GM21423 (cell line): ENCODE results near the gene PANK1.

Experiments
- ATAC-seq: cut with Tn5 transposase; IDR thresholded peaks from one replicate; pipeline ENCODE4 v1.9.1; 2021; ENCODE audit warnings: mild to moderate bottlenecking, moderate library complexity; ENCODE audit not compliant: unreplicated experiment

The PANK1 gene

DNA sequence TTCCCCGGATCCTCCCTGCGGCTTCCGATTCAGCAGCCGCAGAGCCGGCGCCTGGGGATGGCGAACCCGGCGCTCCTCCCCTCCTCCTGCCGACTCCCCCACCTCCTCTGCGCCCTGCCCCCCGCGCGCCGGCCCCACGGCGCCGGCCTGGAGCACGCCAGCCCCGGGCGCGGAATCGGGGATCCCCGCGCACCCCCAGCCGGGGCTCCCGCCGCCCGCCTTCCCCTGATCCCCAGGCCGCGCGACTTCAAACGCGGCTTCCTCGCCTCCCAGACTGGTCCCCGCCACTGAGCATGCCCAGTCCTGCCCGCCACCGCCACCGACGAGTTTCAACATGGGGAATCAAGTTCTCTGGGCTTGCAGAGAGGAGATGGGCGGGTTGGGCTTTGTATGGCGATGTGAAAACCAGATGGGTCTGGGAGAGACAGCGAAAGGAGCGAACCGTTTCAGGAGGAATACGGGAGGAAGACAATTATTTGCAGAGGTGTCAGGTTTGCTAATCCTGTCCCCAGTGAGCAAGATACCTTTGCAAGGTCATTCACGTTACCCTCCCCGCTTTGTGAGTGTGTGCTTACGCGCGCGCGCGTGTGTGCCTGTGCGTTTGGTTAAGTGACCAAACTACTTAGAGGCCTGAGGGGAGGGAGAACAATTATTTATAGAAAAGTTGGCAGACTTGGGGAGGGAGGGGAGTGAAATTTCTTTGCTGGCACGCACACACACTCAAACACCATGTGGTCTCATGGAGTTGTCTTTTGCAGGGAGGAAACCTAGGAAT, at the start of gene PANK1:
PANK1 (minus strand) TSS at position 276 of the 775 bp plus-strand sequence. CDS start 351 bp downstream, outside the sequence.
- ATAC-seq: peak; percentile 34

DNA sequence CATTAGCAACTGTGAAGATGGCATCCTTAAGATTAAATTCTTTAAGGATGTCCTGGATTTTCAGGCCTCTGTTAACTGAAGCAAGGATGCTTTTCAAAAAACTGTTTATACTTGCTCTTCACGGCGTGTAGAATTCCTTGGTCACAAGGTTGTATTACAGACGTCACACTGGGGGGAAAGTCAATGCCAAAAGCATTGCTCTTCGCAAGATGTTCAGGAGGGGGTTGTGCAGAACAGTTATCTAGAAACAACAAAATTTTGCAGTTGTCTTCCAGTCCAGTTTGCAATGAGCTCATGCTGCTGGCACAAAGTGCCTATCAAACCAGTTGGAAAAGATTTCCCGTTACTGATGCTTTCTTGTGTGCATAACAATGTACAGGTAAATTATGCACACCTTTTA, 48.1 kb upstream of the PANK1 start:
- ATAC-seq: no peak

DNA sequence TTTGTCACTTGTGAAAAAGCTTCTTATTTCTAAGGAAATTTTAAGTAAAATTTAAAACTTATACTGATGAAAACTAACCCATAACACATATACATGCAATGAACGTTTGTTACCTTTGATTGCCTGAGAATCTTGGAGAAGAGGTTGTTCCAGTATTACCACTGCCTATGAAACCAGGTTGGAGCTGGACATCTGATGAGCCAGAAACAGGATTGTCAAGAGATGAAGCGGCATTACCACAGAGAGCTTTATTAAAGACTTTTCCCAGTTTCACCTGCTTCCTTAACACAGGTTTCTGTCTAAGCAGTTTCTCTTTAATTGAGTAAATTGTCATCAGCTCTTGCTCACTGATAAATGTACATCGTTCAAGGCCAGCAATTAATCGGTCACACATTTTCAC, 47.4 kb upstream of the PANK1 start:
- ATAC-seq: no peak

DNA sequence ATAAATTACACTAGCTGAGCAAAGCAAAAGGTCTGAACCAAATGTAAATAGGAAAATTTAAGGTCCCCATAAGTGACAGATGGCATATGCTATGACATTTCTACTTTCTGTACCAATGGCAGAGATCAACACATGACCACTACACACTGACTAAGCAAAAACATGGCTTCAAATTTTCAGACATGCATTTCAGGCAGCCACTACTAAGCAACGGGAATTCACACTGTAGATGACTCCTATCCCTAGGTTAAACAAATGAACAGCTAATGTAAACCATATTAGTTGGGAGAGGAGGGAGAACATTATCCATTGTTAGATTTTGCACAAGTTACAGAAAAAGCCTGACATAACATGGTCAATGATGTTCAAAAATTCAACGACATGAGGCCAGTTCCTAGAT, 45.0 kb upstream of the PANK1 start:
- ATAC-seq: no peak

DNA sequence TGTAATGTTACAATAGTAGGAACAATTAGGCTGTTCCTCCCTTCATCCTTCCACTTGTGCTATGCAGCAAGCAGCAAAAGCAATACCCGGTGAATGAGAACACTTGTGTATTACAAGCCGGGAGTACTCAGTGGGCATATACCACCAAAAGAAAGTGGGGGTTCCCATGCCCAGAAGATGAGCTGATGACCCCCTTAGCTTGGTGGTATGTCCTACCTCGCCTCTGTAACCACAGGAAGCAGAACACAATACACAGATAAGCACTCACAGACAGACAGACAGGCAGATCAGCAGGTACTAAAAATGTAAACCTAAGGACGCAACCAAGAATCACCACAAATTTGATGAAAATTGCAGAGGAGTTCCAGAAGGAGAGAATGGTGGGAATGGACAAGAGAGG, 40.9 kb upstream of the PANK1 start:
- no peak for ATAC-seq

DNA sequence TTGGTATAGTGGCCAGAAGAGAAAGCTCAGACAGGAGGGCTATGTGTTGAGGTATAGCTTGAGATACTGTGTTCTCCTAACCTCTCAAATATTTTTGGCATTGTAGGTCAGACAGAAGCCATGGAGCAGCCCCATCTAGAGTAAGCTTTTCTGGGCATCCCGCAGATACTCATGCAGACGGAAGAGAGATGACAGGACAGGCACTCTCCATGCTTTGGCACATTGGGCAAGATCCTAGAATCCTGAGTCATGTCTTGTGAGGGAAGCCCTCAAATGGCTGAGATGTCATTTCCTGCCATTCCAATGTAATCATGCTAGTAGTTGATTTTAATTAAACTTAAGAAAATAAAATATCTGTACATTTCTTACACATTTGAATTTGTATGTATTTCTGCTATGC, 39.6 kb upstream of the PANK1 start:
- no peak for ATAC-seq

DNA sequence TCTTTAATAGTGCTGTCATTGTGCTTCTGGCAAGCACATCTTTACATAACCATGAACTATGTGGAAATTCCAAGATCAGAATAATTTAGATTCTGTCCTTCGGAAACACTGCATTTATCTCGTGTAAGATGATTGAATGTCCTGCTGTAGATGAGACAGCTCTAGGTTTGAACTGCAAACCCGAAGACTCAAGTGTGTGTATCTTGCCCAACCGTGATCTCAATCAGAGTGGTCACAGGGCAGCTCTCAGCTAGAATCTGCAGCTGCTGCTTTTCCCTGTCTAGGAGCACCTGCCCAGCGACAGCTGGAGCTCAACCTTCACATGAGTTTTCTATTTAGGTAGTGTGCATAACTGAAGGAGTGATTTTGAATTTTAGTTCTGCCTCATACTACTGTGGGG, 38.8 kb upstream of the PANK1 start:
- no peak for ATAC-seq

DNA sequence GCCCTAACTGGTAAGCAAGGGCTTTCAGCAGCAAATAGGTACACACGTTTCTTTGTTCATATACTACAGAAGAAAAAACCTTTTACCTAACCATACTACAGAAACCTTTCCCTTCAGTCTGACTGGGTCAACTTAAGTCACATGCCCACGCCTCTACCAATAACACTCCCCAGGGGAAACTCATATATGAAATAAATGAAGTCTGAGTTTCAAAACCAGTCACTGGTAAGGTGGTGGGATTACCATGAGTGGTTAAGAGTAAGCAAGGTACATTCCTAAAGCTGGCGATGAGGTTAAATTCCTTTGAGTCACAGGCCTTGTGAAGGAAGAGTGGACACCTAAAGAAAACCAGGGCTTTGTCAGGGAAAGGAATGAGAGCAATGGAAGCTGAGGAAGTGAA, 34.9 kb upstream of the PANK1 start:
- no peak for ATAC-seq

DNA sequence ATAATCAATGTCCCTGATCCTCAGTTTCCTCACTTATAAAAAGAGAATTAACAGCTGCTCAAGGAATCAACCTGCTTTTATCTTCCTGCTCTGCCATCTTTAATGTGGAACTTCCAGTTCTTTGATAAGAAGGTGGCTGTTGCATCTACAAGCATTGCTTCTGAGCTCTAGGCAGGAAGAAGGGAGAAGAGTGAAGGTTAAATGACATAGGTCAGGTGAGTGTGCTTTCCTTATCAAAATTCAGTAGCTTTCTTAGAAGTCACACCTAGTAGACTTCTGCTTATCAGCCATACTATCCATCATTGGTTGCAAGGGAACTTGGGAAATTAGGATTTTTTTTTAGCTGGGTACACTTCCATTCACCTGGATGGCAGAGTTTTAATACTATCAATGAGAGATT, 32.3 kb upstream of the PANK1 start:
- ATAC-seq: no peak

DNA sequence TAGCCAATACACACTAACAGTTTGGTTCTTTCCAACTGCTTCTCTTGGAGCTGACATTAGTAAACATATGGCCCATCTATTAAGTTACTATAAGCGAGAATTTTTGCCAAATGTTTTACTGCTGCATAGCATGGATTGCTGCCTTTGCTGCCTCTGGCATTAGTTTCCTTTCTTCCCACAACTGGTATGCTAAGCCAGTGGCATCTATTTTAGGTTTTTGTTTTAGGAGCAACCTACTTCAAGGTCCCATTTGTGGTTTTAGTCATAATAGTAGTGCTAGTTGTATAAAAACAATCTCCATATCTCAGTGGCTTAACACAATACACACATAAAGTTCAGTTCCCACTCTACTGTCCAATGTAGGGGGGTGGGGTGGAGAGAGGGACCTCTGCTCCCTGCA, 25.9 kb upstream of the PANK1 start:
- no peak for ATAC-seq

DNA sequence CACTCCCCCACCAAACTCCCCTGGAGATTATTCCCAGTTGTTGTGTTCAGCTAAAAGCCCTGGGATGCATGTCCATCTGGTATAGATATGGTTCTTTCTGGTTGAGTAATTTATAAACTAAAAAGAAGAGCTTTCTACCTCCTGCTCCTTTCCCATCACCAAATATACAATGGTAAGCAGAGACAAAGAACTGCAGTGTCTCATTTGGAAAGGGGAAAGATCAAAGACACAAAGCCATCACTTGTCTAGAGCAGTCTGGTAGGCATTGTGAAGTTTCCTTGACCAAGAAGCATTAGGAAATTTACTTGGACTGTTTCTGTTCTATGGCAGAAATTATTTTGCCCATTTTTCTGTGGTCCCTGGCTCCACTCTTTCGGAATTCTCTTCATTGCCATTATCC, 24.9 kb upstream of the PANK1 start:
- ATAC-seq: no peak

DNA sequence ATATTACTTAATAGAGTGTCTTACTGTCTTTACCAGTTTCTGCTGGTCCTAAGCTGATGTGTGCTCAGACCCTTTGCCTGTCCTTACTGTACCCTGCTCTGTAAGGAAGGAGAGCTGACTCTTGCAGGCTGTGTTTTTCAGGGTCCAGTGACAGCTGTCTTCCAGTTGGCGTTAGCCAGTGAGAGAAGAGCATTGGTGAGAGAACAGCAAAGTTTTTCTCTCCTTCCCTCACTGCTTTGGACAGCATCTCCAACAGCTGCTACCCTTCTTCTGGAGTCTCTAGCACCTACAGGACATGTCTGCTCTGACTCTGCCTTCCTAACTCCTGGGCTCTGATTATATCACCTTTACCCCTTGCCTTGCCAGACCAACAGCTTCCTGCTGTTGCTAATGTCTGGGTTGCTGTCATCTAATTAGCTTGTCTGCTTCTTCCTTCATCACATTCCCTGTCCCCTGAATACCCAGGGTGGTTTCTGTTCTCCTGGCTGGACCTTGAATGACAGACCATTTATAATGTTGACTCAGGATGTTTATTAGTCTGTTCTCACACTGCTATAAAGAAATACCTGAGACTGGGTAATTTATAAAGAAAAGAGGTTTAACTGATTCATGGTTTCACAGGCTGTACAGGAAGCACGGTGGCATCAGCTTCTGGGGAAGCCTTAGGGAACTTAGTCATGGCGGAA, 23.5 kb upstream of the PANK1 start:
- ATAC-seq: no peak

DNA sequence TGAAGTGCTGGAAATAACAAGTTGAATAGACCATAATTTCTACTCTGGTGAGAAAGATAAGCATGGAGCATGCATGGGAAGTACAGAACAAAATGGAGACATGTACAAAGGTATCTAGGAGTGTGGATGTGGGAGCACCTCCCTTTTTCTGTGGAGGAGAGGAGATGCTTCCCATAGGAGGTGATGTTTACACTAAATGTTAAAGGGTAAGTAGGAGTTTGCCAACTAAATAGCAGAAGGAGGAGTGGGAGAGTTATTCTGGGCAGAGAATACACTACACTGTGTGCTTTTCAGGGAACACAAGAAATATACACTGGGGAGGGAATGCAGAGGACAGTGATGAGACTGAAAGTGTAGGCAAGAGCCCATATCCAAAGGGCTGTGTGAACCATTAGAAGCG, 21.1 kb upstream of the PANK1 start:
- no peak for ATAC-seq

DNA sequence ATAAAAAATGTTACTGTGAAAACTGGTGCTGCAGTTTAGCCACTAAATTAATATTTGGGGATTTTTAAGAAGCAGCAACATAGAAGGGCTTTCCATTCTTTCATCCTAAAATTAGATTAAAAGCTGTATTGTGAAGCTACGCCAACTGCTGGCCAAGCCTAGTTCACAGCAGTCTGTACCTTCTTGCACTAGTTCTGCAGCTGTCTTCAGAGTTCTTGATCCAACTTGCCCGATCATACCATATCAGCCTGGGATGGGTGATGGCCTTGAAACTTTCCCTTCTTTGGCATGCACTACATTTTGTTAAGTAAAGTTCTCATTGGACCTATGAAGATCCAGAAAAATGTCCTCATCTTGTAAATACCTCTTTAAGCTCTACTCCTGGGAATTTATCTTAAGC, 20.3 kb upstream of the PANK1 start:
- no peak for ATAC-seq

DNA sequence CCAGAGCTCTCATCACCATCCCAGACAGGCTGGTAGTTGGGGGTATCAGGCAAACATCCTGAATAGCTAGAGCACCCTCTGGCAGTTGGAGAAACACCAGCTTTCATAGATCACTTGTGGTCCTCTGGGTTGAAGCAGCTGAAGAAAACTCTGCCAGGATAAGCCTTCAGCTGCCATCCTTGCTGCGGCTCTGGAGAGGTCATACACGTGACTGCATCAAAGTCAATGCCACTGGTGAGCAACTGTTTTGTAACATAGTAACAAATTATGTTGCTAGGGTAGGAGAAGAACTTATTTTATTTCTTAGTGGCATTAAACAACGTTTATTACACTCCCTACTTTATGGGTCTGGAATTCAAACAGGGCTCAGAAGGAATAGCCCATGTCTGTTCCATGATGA, 19.2 kb upstream of the PANK1 start:
- ATAC-seq: no peak

DNA sequence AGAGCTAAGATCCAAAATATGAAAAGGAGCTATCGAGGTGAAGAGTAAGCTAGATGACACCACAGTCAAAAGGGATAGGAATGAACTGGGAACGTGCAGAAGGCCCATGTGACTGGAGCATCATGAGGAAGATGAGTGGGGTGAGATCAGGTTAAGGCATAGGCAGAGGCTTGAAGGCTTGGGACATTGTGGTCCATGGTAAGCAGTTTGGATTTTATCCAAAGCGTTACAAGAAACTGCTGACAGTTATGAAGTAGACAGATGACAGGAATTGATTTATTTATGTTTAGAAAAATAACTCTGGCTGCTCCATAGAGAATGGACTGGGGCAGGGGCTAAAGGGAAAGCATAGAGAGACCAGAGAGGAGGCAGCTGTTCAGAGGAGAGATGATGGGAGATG, 18.1 kb upstream of the PANK1 start:
- ATAC-seq: no peak

DNA sequence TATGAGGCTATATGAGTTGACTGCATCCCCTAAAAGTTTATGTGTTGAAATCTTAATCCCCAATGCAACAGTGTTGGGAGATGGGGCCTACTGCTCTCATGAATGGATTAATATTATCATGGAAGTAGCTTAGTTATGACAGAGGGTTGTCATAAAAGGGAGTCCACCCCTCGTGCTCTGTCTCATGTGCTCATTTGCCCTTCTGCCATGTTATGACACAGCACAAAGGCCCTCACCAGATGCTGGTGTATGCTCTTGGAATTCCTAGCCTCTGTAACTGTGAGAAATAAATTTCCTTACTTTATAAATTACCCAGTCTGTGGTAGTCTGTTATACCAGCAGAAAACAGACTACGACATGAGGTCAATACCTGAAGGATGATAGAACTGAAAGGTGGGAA, 17.6 kb upstream of the PANK1 start:
- no peak for ATAC-seq

DNA sequence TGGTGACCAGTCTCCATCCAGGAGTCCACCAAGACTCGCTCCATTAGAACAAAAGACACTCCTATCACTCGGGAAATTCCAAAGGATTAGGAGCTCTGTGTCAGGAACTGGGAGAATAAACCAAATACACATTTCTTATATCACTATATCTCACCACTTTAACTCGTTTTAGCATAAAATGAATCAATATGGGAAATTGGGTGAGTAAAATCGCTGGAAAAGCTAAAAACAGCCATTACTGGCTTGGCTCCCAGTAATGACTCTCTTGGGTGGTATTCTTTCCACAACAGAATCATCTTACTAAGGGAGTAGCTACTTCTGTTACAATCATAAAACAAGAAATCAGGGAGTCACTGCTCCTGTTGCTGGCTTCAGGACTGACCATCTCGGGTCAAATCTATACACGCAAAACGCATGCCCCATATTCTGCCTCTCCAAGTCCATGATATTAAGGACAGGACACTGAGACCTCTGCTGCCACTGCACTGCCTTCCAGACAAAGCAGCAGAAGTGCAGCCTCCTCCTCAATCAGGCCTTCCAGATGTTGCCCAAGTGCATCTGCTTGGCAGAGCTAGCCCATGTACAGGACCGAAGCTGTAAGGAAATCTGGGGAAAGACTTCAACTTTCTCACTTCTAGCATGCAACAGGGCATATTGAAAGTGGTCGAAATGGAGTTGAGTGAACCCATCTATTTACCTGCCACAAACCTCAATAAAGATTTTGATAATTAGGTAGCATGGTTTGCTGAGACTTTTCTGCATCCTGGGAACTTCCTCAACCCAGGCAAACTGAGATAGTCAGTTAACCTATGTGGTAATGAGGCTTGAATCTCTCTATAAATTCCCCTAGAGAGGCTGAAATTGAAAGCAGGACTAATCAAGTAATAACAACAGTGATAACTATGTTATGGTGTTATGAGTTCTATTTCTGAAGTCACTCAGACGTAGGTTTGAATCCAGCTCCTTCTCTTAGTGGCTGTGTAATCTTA, 14.4 kb upstream of the PANK1 start:
- no peak for ATAC-seq

DNA sequence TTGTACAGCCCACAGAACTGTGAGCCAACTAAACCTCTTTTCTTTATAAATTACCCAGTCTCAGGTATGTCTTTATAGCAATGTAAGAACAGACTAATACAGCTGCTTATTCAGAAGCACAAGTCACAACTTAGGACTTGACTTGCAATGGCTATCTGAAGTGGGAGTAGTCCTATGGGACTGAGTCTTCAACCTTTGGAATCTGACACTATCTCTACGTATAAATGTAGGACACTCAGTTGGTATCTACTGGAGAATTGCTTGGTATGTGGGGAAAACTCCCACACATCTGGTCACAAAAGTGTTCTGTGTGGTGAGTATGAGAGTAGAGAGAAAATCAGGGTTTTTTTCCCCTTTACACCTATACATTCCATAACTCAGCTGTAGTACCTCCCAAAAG, 12.3 kb upstream of the PANK1 start:
- ATAC-seq: no peak

DNA sequence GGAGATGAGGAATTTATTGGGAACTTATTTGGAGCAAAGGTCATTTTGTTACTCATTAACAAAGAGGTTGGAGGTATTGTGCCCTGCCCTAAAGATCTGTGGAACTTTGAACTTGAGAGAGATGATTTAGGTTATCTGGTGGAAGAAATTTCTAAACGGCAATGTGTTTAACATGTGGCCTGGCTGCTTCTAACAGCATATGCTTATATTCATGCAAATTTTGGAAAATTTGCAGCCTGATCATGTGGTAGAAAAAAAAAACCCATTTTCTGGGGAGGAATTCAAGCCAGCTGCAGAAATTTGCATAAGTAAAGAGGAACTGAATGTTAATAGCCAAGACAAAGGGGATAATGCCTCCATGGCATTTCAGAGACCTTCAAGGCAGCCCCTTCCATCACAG, 10.7 kb upstream of the PANK1 start:
- no peak for ATAC-seq

DNA sequence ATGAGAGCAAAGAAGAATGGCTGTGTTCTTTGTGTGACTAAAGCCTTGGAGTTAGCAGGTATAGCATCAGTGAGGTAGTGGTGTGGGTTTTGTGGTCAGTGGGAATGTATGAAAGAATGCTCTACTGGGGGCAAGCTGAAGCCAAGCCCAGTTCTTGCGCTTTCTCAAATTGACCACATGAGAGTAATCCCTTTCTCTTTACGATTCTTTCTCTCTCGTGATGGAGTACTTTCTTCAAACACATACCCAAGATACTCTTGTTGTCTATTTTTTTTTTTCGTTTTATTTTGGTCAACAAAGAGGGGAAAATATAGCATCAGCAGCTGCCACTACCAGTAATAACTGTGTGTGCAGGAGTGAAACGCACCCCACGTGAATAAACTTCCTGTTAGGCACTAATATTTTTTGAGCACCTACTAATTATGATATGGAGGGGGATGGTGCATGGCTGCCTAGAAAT, 8.4 kb upstream of the PANK1 start:
- ATAC-seq: peak; percentile 74
